GM21786 (cell line): ENCODE results near the gene RIMBP2.

Experiments used
- ATAC-seq: cut with Tn5 transposase; IDR thresholded peaks from one replicate; pipeline ENCODE4 v1.9.1; 2021; ENCODE audit not compliant: unreplicated experiment

Gene RIMBP2

GRCh38 chr12:130683080-130683479, 33.0 kb downstream of the RIMBP2 start:
- no peak for ATAC-seq

- ATAC-seq: no peak
These were observed 35.6 kb downstream of the RIMBP2 start for GRCh38 chr12:130680451-130680990.

GRCh38 chr12:130677957-130678558, 38.0 kb downstream of the RIMBP2 start:
- no peak for ATAC-seq

GRCh38 chr12:130675791-130676190, 40.3 kb downstream of the RIMBP2 start:
- no peak for ATAC-seq

- no peak for ATAC-seq
These were observed 41.0 kb downstream of the RIMBP2 start for GRCh38 chr12:130675121-130675520.

- no peak for ATAC-seq
These were observed 41.4 kb downstream of the RIMBP2 start for GRCh38 chr12:130674676-130675075.

GRCh38 chr12:130673036-130673705, 42.9 kb downstream of the RIMBP2 start:
- no peak for ATAC-seq

- no peak for ATAC-seq
These were observed 43.8 kb downstream of the RIMBP2 start for GRCh38 chr12:130672089-130672820.

GRCh38 chr12:130671556-130671955, 44.5 kb downstream of the RIMBP2 start:
- ATAC-seq: no peak

GRCh38 chr12:130669797-130670196, 46.3 kb downstream of the RIMBP2 start:
- ATAC-seq: no peak

- ATAC-seq: no peak
These were observed 46.9 kb downstream of the RIMBP2 start for GRCh38 chr12:130669205-130669557.

- no peak for ATAC-seq
These were observed 47.6 kb downstream of the RIMBP2 start for GRCh38 chr12:130668286-130669204.

GRCh38 chr12:130667421-130667960, 48.6 kb downstream of the RIMBP2 start:
- ATAC-seq: no peak

GRCh38 chr12:130666645-130667044, 49.5 kb downstream of the RIMBP2 start:
- no peak for ATAC-seq

- ATAC-seq: no peak
These were observed 50.3 kb downstream of the RIMBP2 start for GRCh38 chr12:130665753-130666152.

GRCh38 chr12:130664772-130665171, 51.3 kb downstream of the RIMBP2 start:
- ATAC-seq: no peak

GRCh38 chr12:130664252-130664651, 51.8 kb downstream of the RIMBP2 start:
- ATAC-seq: no peak

GRCh38 chr12:130663514-130663913, 52.6 kb downstream of the RIMBP2 start:
- no peak for ATAC-seq

GRCh38 chr12:130661486-130662255, 54.4 kb downstream of the RIMBP2 start:
- ATAC-seq: no peak

GRCh38 chr12:130661059-130661458, 55.0 kb downstream of the RIMBP2 start:
- ATAC-seq: no peak
